Hepatocyte (in vitro differentiated cells): ENCODE data around the gene DAW1.
"Not testable (repeated sequence)": the region's sequence is repeated elsewhere in the genome, so short reads cannot be mapped to it uniquely, and the experiment has no call there.

Source experiments
- CTCF ChIP-seq: fragments of 200-600 bp; sonication (generic); IDR thresholded peaks from 2 replicates; pipeline ENCODE4 v1.5.1; 2016; ENCODE audit warnings: antibody characterized with exemption, mild to moderate bottlenecking; ENCODE audit not compliant: poor library complexity
- EZH2phosphoT487 ChIP-seq: fragments of 200-600 bp; sonication (generic); IDR thresholded peaks from one replicate; pipeline ENCODE4 v1.6.1; 2018; ENCODE audit warnings: antibody characterized with exemption, mild to moderate bottlenecking, low read depth, moderate library complexity; ENCODE audit not compliant: unreplicated experiment, severe bottlenecking

- TF ChIP-seq CTCF, EZH2phosphoT487: not testable (repeated sequence)
Measured at GRCh38 chr2:227936249-227936648, 64.8 kb downstream of the DAW1 start.
